Fibroblast of mammary gland (primary cell): ENCODE results near the gene DAB2.
A peak's percentile ranks its signal among the peaks of the same experiment; 100 is the strongest.
"Not testable (repeated sequence)": the region's sequence is repeated elsewhere in the genome, so short reads cannot be mapped to it uniquely, and the experiment has no call there.

Experiments used
- DNase-seq: peaks from one replicate; pipeline ENCODE4 v3.0.0-alpha.2; 2010; ENCODE audit warnings: low read depth
- H3K4me3 ChIP-seq: 2 replicates; pipeline ENCODE4 v1.5.1; 2011; ENCODE audit warnings: low read depth, mild to moderate bottlenecking, low read length, moderate library complexity; ENCODE audit not compliant: control insufficient read depth
- CTCF ChIP-seq: conservative IDR thresholded peaks from 2 replicates; pipeline ENCODE4 v1.5.1; 2011; ENCODE audit warnings: low read depth, low read length, inconsistent platforms; ENCODE audit not compliant: control insufficient read depth, insufficient read depth

The DAB2 gene

DNA sequence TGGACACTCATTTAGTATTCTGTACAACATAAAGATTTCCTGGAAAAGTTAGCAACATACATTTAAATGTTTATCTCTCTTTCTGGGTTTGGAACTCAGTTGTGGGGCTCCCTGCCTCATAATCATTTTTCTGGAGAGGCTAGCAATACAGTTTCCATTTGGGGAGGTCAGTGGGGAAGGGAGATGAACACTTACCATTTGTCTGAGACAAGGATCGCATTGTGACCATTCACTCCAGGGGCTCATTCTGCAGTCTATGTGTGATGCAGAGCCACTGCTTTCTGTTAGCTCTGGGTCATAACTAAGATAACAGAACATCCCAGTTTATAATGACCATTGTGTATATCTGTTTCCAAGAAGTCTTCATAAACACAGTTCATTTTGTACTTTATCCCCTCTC is 82.9 kb downstream of the DAB2 start:
- no peak for DNase-seq
- TF ChIP-seq CTCF: no peak
- H3K4me3 ChIP-seq: no peak overlapping the region

DNA sequence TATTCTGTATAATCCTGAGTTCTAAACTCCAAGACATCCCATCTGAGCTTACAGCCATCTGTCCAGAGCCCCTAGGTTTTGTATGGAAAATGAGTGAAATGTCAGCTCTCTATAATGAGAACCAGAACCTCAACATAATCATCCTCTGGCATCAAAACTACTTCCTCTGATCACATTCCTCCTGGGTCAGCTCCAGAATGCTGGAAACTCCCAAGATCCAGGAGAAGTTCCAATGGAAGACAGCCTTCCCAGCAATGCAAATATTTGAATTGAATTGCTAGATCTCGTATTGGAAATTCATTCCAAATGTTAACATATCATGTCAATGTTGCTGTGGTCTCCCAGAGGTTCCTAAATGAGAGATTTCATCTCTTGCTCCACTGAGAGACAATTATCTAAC is 84.3 kb downstream of the DAB2 start:
- peak; percentile 38 for DNase-seq
- no peak for TF ChIP-seq CTCF
- no peak overlapping the region for H3K4me3 ChIP-seq

DNA sequence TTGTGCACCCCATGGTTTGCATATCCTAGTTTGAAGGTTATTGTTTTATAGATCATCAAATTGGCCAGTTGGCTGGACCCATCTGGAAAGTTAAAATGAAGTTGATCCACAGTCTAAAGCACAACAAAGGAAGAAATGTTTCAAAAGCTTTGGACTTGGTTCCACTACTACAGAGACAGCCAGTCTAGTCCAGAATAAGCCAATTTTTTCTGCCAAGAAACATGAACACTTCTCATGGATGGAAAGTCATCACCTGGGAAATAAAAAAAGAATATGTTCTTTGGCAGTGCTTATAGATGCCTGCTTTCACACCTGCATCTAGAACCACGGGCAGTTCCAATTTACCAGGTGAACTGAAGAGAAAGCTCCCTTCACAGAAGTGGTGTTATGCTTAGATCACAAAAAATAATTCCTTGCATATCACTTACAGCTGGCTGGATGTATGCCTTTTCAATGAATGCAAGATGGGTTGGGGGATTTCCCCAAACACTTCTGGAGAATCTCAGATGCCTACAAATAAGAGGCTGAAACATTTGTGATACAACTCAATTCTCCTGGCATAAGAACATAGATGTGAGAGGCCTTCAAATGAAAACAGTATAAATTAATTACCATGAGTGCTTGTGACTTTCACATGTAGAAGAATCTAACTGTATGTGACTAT is 87.4 kb downstream of the DAB2 start:
- DNase-seq: no peak
- no peak for TF ChIP-seq CTCF
- no peak overlapping the region for H3K4me3 ChIP-seq

DNA sequence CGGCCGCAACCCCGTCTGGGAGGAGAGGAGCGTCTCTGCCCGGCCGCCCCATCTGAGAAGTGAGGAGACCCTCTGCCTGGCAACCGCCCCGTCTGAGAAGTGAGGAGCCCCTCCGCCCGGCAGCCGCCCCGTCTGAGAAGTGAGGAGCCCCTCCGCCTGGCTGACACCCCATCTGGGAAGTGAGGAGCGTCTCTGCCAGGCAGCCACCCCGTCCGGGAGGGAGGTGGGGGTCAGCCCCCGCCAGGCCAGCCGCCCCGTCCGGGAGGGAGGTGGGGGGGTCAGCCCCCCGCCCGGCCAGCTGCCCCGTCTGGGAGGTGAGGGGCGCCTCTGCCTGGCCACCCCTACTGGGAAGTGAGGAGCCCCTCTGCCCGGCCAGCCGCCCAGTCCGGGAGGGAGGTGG is 90.5 kb downstream of the DAB2 start:
- not testable (repeated sequence) for DNase-seq, H3K4me3 ChIP-seq

- no peak for DNase-seq
- no peak for TF ChIP-seq CTCF
- H3K4me3 ChIP-seq: no peak overlapping the region
Measured at GRCh38 chr5:39333104-39333503, 91.7 kb downstream of the DAB2 start.

- peak; percentile 80 for DNase-seq
- no peak for TF ChIP-seq CTCF
- H3K4me3 ChIP-seq: no peak overlapping the region
Measured at GRCh38 chr5:39331861-39332381, 92.9 kb downstream of the DAB2 start.

- no peak overlapping the region for H3K4me3 ChIP-seq
- no peak for TF ChIP-seq CTCF
- no peak for DNase-seq
Measured at GRCh38 chr5:39328731-39329130, 96.0 kb downstream of the DAB2 start.
